ENCODE data around the gene DIP2C. TPM values are rescaled to one million over a fixed set of nuclear protein-coding genes. Genes with fewer than 3 reads are reported as not detected.

Gene DIP2C
- total RNA-seq, 1 experiment from 2014 or later = 11.0 TPM

- H3K4me1 Mint-ChIP-seq (ENCODE audit: low read depth, unreplicated experiment) = no peaks in the 10 kb centered on the region
- no peak overlapping the region for H3K4me3 Mint-ChIP-seq (ENCODE audit: low read depth, unreplicated experiment)
- H3K27me3 Mint-ChIP-seq (ENCODE audit: unreplicated experiment) = no peaks in the 10 kb centered on the region
- TF ChIP-seq CTCF (IDR thresholded peaks at IDR 0.05; ENCODE audit: unreplicated experiment) = no peak
- intact Hi-C loops (cut with micrococcal nuclease; ENCODE audit: unreplicated experiment) = no loop called here
- H3K36me3 Mint-ChIP-seq (ENCODE audit: insufficient read depth, unreplicated experiment) = no peaks in the 10 kb centered on the region
- DNase-seq = no peak
- CTCF ChIA-PET = no interaction called here
- H3K9me3 Mint-ChIP-seq (ENCODE audit: low read depth, unreplicated experiment) = peaks cover 2% of the 10 kb centered on the region
- no peak overlapping the region for H3K27ac Mint-ChIP-seq (ENCODE audit: unreplicated experiment)
- BruUV-seq (replicated peaks) = no TSS peak
Measured at GRCh38 chr10:380313-380940, 309.0 kb downstream of the DIP2C start.

- Mint-ChIP-seq H3K9me3 (ENCODE audit: low read depth, unreplicated experiment) (peaks cover 5% of the 10 kb centered on the region), H3K4me3 (ENCODE audit: low read depth, unreplicated experiment) (no peak overlapping the region), H3K4me1 (ENCODE audit: low read depth, unreplicated experiment) (peaks cover 2% of the 10 kb centered on the region), H3K27ac (ENCODE audit: unreplicated experiment) (no peak overlapping the region), H3K27me3 (ENCODE audit: unreplicated experiment) (no peaks in the 10 kb centered on the region), H3K36me3 (ENCODE audit: insufficient read depth, unreplicated experiment) (no peaks in the 10 kb centered on the region)
- intact Hi-C loops (cut with micrococcal nuclease; ENCODE audit: unreplicated experiment) = no loop called here
- no peak for TF ChIP-seq CTCF (IDR thresholded peaks at IDR 0.05; ENCODE audit: unreplicated experiment)
- CTCF ChIA-PET = no interaction called here
- no peak for DNase-seq
- no TSS peak for BruUV-seq (replicated peaks)
Measured at GRCh38 chr10:378930-379704, 310.4 kb downstream of the DIP2C start.

- CTCF ChIA-PET = no interaction called here
- no peaks in the 10 kb centered on the region for H3K27me3 Mint-ChIP-seq (ENCODE audit: unreplicated experiment)
- intact Hi-C loops (cut with micrococcal nuclease; ENCODE audit: unreplicated experiment) = no loop called here
- H3K27ac Mint-ChIP-seq (ENCODE audit: unreplicated experiment) = no peak overlapping the region
- no peak overlapping the region for H3K4me3 Mint-ChIP-seq (ENCODE audit: low read depth, unreplicated experiment)
- peaks cover 9% of the 10 kb centered on the region for H3K4me1 Mint-ChIP-seq (ENCODE audit: low read depth, unreplicated experiment)
- peaks cover 5% of the 10 kb centered on the region for H3K9me3 Mint-ChIP-seq (ENCODE audit: low read depth, unreplicated experiment)
- H3K36me3 Mint-ChIP-seq (ENCODE audit: insufficient read depth, unreplicated experiment) = no peaks in the 10 kb centered on the region
- BruUV-seq (replicated peaks) = no TSS peak
- DNase-seq = no peak
- no peak for TF ChIP-seq CTCF (IDR thresholded peaks at IDR 0.05; ENCODE audit: unreplicated experiment)
Measured at GRCh38 chr10:378230-378929, 311.1 kb downstream of the DIP2C start.

GRCh38 chr10:377228-377627, 312.2 kb downstream of the DIP2C start:
- no peaks in the 10 kb centered on the region for H3K36me3 Mint-ChIP-seq (ENCODE audit: insufficient read depth, unreplicated experiment)
- no peak overlapping the region for H3K27ac Mint-ChIP-seq (ENCODE audit: unreplicated experiment)
- intact Hi-C loops (cut with micrococcal nuclease; ENCODE audit: unreplicated experiment) = no loop called here
- no TSS peak for BruUV-seq (replicated peaks)
- H3K4me3 Mint-ChIP-seq (ENCODE audit: low read depth, unreplicated experiment) = no peak overlapping the region
- DNase-seq = no peak
- CTCF ChIA-PET = no interaction called here
- TF ChIP-seq CTCF (IDR thresholded peaks at IDR 0.05; ENCODE audit: unreplicated experiment) = no peak
- H3K9me3 Mint-ChIP-seq (ENCODE audit: low read depth, unreplicated experiment) = peaks cover 5% of the 10 kb centered on the region
- no peaks in the 10 kb centered on the region for H3K27me3 Mint-ChIP-seq (ENCODE audit: unreplicated experiment)
- H3K4me1 Mint-ChIP-seq (ENCODE audit: low read depth, unreplicated experiment) = peaks cover 9% of the 10 kb centered on the region

Measured in Calu3 (cell line).